DND-41 (cell line): ENCODE results near the gene BDNF.

ENCODE experiments used
- ATAC-seq: fragments of 200-7000 bp; cut with Tn5 transposase; 3 replicates; pipeline ENCODE4 v1.9.1; 2021; ENCODE audit warnings: low read depth; ENCODE audit not compliant: insufficient read depth
- DNase-seq: peaks from one replicate; pipeline ENCODE4 v3.0.0-alpha.2; 2020
- H2AFZ ChIP-seq: 2 replicates; pipeline ENCODE4 v1.6.0; 2012; ENCODE audit warnings: low read depth, low read length
- H3K27ac ChIP-seq: 2 replicates; pipeline ENCODE4 v1.5.1; 2012; ENCODE audit warnings: low read length, inconsistent platforms
- H3K27me3 ChIP-seq: fragments of 200-600 bp; sonication (generic); 2 replicates; pipeline ENCODE4 v1.6.0; 2012; ENCODE audit warnings: low read length, mild to moderate bottlenecking, inconsistent platforms; ENCODE audit not compliant: insufficient read depth, poor library complexity
- H3K36me3 ChIP-seq: 2 replicates; pipeline ENCODE4 v1.5.1; 2012; ENCODE audit warnings: low read length, inconsistent platforms; ENCODE audit not compliant: insufficient read depth
- H3K4me1 ChIP-seq: 2 replicates; pipeline ENCODE4 v1.5.1; 2012; ENCODE audit warnings: mild to moderate bottlenecking, low read length; ENCODE audit not compliant: insufficient read depth
- H3K4me2 ChIP-seq: 2 replicates; pipeline ENCODE4 v1.6.0; 2012; ENCODE audit warnings: mild to moderate bottlenecking, moderate library complexity, low read length, inconsistent platforms; ENCODE audit not compliant: insufficient read depth
- H3K4me3 ChIP-seq, 2 experiments: fragments of 200-600 bp in 1 of 2; shearing (Covaris generic) in 1 of 2; 2 replicates each; pipeline ENCODE4 v1.5.1; 2012 to 2016; ENCODE audit warnings: inconsistent platforms in 2 of 2, low read length in 2 of 2, mild to moderate bottlenecking in 2 of 2, low read depth in 1 of 2, moderate library complexity in 1 of 2
- H3K79me2 ChIP-seq: 2 replicates; pipeline ENCODE4 v1.6.0; 2012; ENCODE audit warnings: low read length, inconsistent platforms; ENCODE audit not compliant: insufficient read depth
- H3K9ac ChIP-seq: 2 replicates; pipeline ENCODE4 v1.6.0; 2012; ENCODE audit warnings: low read depth, mild to moderate bottlenecking, inconsistent platforms, low read length, moderate library complexity
- H3K9me3 ChIP-seq: 2 replicates; pipeline ENCODE4 v1.5.1; 2012; ENCODE audit warnings: low read length, moderate library complexity, mild to moderate bottlenecking, inconsistent platforms; ENCODE audit not compliant: insufficient read depth, severe bottlenecking
- H4K20me1 ChIP-seq: 2 replicates; pipeline ENCODE4 v1.6.0; 2012; ENCODE audit warnings: low read length; ENCODE audit not compliant: insufficient read depth
- EZH2 ChIP-seq: IDR thresholded peaks from 3 replicates; pipeline ENCODE4 v1.6.1; 2012; ENCODE audit warnings: borderline replicate concordance, low read depth, mild to moderate bottlenecking, moderate library complexity, low read length, inconsistent platforms; ENCODE audit not compliant: severe bottlenecking
- TF ChIP-seq, protein P1 (sequence below): IDR thresholded peaks from 2 replicates; pipeline ENCODE4 v1.5.1; 2012; ENCODE audit warnings: borderline replicate concordance, low read length, moderate library complexity, mild to moderate bottlenecking; ENCODE audit not compliant: poor library complexity, severe bottlenecking; ENCODE audit errors: extremely low read depth

Gene BDNF

DNA sequence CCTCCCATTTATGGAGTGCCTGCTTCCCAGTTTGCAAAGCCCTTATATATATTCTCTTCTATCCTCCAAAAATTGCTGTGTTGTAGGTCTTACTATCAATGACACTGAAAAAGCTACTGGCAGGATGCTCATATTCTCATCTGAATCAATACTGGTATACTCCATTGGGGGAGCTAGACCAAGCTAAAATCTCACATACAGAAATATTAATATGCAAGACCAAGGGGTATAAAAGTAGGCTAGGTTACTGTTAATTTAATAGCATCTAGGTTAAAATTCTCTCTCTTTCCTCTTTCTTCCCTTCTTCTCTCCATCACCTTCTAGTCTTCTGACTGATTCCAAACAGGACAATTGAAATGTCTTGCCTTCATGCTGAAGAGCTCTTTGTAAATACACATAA, 17.1 kb upstream of the BDNF start:
- Histone ChIP-seq H3K4me3 (no peak overlapping the region), H3K9ac (no peak overlapping the region), H3K36me3 (no peaks in the 10 kb centered on the region), H3K27me3 (no peaks in the 10 kb centered on the region), H3K79me2 (no peaks in the 10 kb centered on the region), H4K20me1 (no peaks in the 10 kb centered on the region), H3K27ac (no peak overlapping the region), H2AFZ (no peak overlapping the region), H3K4me2 (no peak overlapping the region), H3K4me1 (no peaks in the 10 kb centered on the region), H3K9me3 (no peaks in the 10 kb centered on the region)
- ATAC-seq (no peak), DNase-seq (no peak)
- TF ChIP-seq EZH2, result no peak
- TF ChIP-seq, protein P1, sequence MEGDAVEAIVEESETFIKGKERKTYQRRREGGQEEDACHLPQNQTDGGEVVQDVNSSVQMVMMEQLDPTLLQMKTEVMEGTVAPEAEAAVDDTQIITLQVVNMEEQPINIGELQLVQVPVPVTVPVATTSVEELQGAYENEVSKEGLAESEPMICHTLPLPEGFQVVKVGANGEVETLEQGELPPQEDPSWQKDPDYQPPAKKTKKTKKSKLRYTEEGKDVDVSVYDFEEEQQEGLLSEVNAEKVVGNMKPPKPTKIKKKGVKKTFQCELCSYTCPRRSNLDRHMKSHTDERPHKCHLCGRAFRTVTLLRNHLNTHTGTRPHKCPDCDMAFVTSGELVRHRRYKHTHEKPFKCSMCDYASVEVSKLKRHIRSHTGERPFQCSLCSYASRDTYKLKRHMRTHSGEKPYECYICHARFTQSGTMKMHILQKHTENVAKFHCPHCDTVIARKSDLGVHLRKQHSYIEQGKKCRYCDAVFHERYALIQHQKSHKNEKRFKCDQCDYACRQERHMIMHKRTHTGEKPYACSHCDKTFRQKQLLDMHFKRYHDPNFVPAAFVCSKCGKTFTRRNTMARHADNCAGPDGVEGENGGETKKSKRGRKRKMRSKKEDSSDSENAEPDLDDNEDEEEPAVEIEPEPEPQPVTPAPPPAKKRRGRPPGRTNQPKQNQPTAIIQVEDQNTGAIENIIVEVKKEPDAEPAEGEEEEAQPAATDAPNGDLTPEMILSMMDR, result no peak

DNA sequence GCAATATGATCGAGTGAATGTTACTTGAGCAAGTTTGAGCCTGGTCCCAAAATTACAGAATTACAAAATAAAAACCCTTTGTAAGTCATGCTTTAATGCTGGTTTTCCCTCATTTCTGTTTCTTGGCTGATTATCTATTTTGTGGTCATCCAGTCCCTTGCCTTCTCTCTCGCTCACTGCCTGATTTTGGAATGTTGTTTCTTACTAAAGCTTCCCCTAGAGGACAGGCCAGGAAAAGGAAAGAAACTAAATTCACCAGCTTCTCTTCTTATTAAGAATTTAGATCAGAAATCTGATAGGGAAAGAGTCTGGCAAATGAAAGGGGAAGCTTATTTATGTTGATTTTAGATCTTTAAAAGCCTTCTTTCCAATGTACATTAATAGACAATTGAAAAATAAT, 16.6 kb upstream of the BDNF start:
- Histone ChIP-seq H3K79me2 (no peaks in the 10 kb centered on the region), H3K4me2 (no peak overlapping the region), H3K4me1 (no peaks in the 10 kb centered on the region), H3K36me3 (no peaks in the 10 kb centered on the region), H3K27ac (no peak overlapping the region), H2AFZ (no peak overlapping the region), H3K27me3 (no peaks in the 10 kb centered on the region), H3K9me3 (no peaks in the 10 kb centered on the region), H3K9ac (no peak overlapping the region), H3K4me3 (no peak overlapping the region), H4K20me1 (no peaks in the 10 kb centered on the region)
- ATAC-seq (no peak), DNase-seq (no peak)
- TF ChIP-seq, protein P1, result no peak
- no peak for TF ChIP-seq EZH2

DNA sequence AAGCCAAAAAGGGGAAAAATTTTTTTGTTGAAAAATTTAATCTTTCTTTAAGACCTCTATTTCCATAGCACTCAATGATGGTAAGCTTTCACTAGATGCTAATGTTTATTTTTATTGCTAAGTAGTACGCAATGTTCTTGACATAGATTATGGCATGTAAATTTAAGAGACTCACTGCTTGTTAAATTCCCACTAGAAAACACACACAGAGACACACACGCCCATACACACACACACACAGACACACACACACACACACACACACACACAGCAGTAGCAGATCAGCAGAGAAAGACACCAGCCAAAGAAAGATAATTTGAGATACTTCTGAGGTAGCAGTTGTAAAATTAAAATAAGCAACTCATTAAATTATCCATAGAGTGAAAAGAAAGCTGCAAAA, 16.0 kb upstream of the BDNF start:
- no peak overlapping the region for H3K4me2 ChIP-seq

DNA sequence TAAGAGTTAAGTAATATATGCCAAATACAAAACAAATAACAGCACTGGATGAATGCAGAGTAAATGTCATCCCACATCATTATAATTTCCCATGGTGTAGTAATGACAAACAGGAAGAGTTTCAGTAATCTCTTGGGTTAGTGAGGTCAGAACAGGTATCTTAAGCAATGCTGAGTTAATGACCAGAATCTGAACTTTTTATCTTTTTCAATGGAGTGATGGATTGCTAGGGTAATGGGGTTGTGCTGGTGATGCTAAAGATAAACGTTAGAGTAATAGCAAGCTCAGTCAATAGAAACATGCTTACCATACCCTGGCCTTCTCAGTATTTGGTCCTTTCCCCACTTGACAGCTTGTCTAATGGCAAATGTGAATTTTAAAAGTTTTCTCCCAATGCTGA, 11.5 kb upstream of the BDNF start:
- no peak overlapping the region for H3K27ac ChIP-seq
- H2AFZ ChIP-seq, result no peak overlapping the region
- no peaks in the 10 kb centered on the region for H3K4me1 ChIP-seq
- H3K4me3 ChIP-seq, result no peak overlapping the region
- no peaks in the 10 kb centered on the region for H4K20me1 ChIP-seq
- DNase-seq, result no peak
- ATAC-seq, result no peak
- no peaks in the 10 kb centered on the region for H3K36me3 ChIP-seq
- TF ChIP-seq, protein P1, result no peak
- TF ChIP-seq EZH2, result no peak
- no peaks in the 10 kb centered on the region for H3K79me2 ChIP-seq
- no peaks in the 10 kb centered on the region for H3K9me3 ChIP-seq
- H3K27me3 ChIP-seq, result no peaks in the 10 kb centered on the region
- no peak overlapping the region for H3K9ac ChIP-seq
- no peak overlapping the region for H3K4me2 ChIP-seq

More for the DNA sequence above, 16.0 kb upstream of the BDNF start:
- DNase-seq (no peak), ATAC-seq (no peak)
- no peaks in the 10 kb centered on the region for H3K79me2 ChIP-seq
- no peaks in the 10 kb centered on the region for H3K9me3 ChIP-seq
- H3K27ac ChIP-seq, result no peak overlapping the region
- no peak overlapping the region for H3K9ac ChIP-seq
- H2AFZ ChIP-seq, result no peak overlapping the region
- H3K4me1 ChIP-seq, result no peaks in the 10 kb centered on the region
- no peaks in the 10 kb centered on the region for H3K27me3 ChIP-seq
- H4K20me1 ChIP-seq, result no peaks in the 10 kb centered on the region
- H3K36me3 ChIP-seq, result no peaks in the 10 kb centered on the region
- TF ChIP-seq, protein P1, result no peak
- no peak for TF ChIP-seq EZH2
- H3K4me3 ChIP-seq, result no peak overlapping the region
